GM21717 (cell line): ENCODE measurements around the gene GP2.

Experiments
- ATAC-seq: cut with Tn5 transposase; IDR thresholded peaks from one replicate; pipeline ENCODE4 v1.9.1; 2021; ENCODE audit warnings: mild to moderate bottlenecking, moderate library complexity; ENCODE audit not compliant: unreplicated experiment

Gene GP2

DNA sequence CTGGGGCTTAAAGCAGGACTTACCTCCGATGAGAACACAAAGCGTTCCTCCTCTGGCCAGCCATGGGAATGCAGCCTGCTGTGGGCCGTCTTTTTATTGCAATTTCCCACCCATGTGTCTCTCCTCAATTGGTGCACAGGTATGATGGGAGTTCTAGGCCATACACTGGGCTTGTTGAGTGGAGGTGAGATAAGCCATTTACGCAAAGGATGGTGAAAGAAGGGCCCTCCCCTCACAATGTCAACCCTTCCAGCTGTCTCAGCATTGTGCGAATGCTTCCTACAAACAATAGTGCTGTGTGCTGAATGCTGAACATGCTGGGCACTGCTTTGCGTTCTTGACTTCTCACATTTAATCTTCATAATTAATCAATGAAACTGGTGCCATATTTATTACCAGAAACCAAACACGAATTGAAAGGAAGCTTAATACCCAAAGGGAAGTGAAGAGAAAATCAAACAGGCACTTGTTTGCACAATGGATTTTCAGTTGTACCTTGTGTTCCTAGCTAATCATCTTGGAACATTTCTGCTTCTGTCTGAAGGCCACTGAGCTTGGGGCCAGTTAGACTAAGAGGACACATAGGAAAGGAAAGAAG lies at the start of gene GP2:
TSS of gene GP2 (minus strand) at position 70 of the 598 bp plus-strand sequence. CDS start 1,082 bp downstream, outside the sequence.
- ATAC-seq, result no peak

DNA sequence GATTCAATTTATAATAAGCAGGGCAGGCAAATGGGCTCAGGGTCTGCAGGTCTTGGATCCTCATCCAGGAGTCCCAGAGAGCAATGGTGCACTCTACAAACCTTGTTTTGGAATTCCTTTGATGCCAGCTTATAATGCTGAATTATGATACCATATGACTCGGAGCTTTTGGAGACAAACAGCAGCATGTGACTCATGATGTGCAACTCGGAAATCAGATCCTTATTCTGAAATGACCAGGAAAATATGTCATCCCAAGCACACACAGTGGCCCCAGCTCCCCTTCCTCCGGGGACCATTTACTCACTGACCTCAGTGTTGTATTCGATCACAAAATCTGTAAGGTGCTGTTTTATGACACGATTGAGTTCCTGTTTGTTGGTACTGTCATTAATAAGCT lies 45.4 kb upstream of the GP2 start:
- no peak for ATAC-seq

DNA sequence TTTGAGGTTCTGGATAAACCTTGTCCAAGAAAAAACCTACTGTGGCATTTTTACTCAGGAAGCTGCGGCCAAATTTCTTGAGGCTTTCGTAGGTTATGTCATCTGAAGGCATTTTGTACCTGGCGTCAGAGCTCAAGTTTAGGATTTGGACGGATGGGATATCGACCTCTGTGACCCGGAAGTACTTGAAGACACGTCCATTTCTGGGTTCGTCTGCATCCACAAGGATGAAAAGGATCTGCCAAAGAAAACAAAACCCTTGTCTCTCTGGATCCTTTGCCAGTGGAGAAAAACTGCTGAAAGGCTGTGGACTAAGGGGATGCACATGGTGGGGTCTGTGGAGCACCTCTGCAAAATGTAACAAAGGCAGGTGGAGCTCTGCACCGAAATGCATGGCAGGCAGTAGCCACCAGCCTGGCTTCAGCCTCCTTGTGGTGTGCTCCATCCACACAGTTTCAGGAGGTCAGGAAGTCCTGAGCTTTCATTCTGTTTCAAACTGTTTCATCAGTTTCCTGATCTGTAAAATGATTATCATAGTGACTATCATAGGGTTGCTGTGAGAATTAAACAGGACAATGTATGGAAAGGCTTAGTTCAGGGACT lies 42.2 kb upstream of the GP2 start:
- ATAC-seq, result no peak

GRCh38 chr16:20364051-20364450 lies 36.7 kb upstream of the GP2 start:
- ATAC-seq, result no peak

GRCh38 chr16:20363191-20363590 lies 35.9 kb upstream of the GP2 start:
- no peak for ATAC-seq

- no peak for ATAC-seq
Observed at GRCh38 chr16:20359997-20360396, 32.7 kb upstream of the GP2 start.

- no peak for ATAC-seq
Observed at GRCh38 chr16:20355114-20355782, 27.9 kb upstream of the GP2 start.

DNA sequence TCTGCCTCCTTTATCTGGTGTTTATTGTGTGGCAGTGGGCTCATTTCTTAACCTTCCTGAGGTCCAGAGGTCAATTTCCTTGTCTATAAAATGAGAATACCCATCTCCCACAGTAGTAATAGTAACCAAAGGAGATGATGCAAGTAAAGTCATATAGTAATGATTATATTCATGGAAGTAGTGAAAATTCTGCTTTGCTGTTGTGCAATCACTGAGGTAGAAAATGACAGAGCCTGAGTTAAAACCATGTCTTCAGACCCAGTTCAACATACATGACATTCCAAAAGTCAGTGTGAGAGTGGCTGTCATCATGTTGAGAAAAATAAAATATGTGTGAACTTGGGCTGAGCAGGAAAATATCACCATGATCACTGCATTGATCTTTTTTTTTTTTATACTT lies 26.1 kb upstream of the GP2 start:
- ATAC-seq, result no peak

- no peak for ATAC-seq
Observed at GRCh38 chr16:20352615-20353014, 25.3 kb upstream of the GP2 start, which contains the start of gene UMOD. UMOD (minus strand) TSS chr16:20352715; CDS start chr16:20350737, 1,978 bp downstream.

DNA sequence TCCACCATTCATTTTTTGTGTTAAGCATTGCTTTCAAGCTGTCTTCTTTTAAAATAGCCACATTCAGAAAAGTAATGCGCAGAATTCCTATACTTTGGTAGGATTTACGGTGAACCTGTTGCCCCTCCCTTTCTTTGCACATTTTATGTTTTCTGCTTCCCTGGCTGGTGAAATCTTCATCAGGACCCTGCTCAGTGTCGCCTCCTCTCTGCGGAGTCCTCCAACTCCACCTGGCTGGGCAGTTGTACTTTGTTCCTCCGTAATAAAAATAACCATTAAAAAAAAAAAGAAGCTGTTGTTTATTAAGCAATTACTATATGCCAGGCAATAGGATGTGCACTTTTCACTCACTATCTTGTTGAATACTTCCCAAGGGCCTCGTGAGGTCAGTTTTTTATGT lies 22.3 kb upstream of the GP2 start:
- ATAC-seq, result no peak

DNA sequence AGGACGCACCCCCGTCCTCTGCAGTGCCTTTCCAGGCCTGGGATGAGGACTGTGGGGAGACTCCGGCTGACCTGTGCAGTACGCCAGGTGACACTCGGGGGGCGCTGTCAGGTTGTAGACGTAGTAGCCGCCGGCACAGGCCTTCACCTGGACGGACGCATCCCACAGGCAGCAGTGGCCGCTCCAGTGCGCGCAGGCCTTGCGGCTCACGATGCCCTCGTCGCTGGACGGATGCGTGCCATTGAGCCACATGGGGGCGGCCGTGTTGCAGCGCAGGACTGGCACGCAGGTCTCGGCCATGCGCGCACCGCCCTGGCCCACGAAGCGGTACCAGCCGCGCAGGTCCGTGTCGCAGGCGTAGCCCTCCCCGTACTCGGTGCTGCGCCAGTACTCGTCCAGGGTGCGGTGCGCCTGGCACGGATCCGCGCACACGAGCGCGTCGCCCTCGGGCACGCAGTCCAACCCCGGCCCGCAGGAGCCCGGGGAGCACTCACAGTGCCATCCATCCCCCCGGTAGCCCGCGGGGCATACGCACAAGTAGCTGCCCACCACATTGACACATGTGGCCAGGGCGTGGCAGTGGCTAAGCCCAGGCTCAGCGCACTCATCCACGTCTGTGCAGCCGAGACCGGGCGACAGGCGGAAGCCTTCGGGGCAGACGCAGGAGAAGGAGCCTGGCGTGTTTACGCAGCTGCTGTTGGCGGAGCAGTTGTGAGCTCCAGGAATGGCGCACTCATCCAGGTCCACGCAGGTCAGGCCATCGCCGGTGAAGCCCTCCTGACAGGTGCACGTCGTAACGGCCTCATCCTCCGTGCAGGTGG lies 21.3 kb upstream of the GP2 start:
- no peak for ATAC-seq

GRCh38 chr16:20347666-20348364 lies 20.5 kb upstream of the GP2 start:
- ATAC-seq, result no peak

DNA sequence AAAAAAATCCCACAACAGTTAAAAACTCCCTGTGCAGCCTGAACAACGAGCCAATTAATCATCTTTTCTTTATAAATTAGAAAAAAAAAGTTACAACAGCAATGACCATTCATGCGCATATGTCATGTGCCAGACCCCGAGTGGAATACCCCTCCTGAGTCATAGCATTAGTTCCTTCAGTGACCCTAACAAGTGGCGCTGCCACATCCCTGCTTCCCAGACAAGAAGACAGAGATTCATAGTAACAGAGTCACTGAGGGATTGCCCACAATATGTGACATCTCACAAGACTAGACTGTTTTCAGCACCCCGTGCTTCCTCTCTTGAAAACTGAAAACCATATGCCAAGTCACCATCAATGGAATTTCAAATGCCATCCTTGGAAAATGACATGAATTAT lies 17.3 kb upstream of the GP2 start:
- ATAC-seq, result no peak

- ATAC-seq, result no peak
Observed at GRCh38 chr16:20339744-20340143, 12.4 kb upstream of the GP2 start.

DNA sequence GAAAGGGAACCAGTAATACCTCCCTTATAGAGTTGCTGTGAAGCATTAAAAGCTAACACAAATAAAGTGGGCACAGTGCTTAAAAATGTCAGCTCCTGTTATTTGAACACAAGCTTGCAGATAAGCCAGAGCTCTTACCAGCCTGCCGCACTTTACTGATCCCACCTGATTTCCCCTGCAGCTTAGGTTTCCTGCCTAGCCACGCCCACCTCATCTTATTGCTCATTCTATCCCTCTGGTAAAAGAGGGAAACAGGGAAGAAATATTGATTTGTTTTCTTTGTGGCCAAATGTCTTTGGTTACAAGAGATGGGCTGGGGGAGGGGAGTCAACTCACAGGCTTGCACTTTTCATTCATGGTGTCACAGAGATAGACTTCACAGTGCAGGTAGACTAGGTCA lies 9.6 kb upstream of the GP2 start:
- ATAC-seq, result no peak

GRCh38 chr16:20334396-20334795 lies 7.1 kb upstream of the GP2 start:
- ATAC-seq, result no peak

DNA sequence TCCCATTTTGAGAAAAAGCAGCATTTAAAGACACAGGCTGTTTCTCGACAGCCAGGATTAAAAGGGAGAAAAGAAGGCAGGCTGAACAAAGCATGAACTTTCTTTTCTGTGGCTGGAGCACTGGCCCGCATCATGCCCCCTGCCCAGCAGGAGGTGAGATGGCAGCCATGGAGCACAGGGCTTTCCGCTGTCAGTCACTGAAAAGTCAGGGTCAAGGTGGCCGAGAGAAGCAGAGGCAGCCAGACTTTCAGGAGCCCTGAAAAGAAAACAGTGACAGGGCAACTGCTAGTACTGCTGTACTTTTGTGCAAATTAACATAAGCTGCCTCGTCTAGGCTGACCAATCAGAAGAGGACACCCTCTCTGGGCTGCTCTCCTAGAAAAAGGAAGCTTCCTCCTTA lies 5.8 kb upstream of the GP2 start:
- no peak for ATAC-seq

DNA sequence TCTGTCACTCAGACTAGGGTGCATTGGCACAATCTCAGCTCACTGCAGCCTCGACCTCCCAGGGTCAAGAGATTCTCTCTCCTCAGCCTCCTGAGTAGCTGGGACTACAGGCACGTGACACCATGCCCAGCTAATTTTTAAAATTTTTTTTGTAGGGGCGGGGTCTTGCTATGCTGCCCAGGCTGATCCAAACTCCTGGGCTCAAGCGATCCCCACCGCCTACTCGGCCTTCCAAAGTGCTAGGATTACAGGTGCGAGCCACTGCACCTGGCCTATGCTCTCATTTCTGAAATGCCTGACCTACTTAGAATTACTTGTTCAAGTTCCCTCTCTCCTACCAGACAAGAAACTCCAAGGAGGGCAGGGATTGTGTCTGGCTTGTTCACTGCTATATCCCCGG lies 5.1 kb upstream of the GP2 start:
- no peak for ATAC-seq

GRCh38 chr16:20331635-20332034 lies 4.3 kb upstream of the GP2 start:
- ATAC-seq, result no peak

DNA sequence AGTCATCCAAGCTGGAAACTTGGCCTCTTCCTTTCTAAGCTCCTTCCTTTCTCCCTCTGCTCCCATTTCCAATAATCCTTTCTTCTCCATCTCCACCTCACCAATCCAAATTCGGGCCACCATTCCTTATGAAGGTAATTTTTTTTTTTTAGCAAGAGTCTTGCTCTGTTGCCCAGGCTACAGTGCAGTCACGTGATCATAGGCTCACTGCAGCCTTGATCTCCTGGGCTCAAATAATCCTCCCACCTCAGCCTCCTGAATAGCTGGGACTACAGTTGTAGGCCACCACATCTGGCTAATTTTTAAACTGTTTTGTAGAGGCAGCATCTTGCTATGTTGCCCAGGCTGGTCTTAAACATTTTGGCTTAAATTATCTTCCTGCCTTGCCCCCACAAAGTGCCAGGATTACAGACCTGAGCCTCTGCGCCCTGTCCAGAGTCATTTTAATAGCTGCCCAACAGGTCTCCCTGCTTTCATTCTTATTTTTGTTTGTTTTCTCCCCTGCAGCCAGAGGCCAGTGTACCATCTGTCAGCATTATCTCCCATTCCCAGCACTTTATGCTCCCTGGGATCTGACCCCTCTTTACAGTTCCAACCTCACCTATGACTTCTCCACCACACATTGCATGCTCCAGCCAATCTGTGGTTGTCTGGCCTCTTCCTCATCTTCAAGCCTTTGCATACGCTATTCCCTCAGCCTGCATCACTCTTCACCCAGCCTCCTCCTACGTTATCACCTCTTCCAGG lies 2.3 kb upstream of the GP2 start:
- no peak for ATAC-seq
